T-helper 2 cell treated with Interferon-gamma antibody and Interleukin-4, amounts not matched to agents 100 ng/mL and 5 ng/mL, for 36 hours (primary cell): ENCODE measurements around the gene RGS13. TPM values are rescaled to one million over a fixed set of nuclear protein-coding genes. Genes with fewer than 3 reads are reported as not detected.

Source experiments
- intact Hi-C: fragments of 100-400 bp; cut with micrococcal nuclease; formaldehyde crosslinking; loops from one replicate; pipeline ENCODE4 v1.15.1; 2023
- total RNA-seq: library from RNA; stranded (reverse); gene quantifications from 2 replicates; pipeline ENCODE4 v1.2.3, GENCODE V29; 2022

The RGS13 gene, protein sequence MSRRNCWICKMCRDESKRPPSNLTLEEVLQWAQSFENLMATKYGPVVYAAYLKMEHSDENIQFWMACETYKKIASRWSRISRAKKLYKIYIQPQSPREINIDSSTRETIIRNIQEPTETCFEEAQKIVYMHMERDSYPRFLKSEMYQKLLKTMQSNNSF
- not detected in 2 replicates for total RNA-seq

DNA sequence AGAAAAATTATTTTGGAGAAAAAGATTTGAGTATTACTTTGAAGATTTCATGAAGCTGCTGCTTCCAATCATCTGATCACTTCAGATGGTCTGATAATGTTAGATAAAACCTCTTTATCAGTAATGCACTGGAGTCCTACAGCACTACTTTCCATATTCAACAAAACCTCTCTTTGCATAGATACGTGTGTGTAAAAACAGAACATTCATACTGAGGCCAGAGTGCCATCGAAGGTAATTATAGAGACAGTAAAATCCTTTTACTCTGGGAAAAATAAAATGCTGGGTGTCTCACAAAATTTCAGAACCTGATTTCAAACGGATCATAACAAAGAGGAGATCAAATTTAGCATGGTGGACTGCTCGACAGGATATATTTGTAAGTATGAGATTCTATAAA is at the start of gene RGS13:
TSS of gene RGS13 (plus strand) at position 209 of the 400 bp plus-strand sequence. CDS start 8,188 bp downstream, outside the sequence.
- intact Hi-C loops = no loop called here

- intact Hi-C loops = no loop called here
Measured at GRCh38 chr1:192587386-192588266, 48.3 kb upstream of the RGS13 start.

GRCh38 chr1:192588546-192588945 is 47.4 kb upstream of the RGS13 start:
- intact Hi-C loops = no loop called here

DNA sequence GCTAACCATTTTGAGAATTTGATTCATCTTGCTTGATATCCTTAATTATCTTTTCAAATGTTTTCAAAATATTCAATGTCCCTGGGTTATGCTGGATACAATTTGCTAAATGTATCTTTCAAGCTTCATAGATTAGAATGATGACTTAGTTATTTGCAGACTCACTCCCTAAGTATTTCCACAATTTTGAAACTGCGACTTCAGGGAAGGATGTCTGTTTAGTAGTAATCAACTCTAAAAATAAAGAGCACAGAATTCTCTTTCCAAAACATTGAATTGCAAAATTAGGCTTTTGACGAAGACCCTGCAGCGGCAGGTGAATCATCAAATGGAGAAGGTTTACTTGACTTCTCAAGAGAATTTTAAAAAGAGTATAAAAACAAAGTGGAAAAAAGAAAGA is 46.1 kb upstream of the RGS13 start:
- intact Hi-C loops = no loop called here

- intact Hi-C loops = no loop called here
Measured at GRCh38 chr1:192592517-192592916, 43.4 kb upstream of the RGS13 start.

DNA sequence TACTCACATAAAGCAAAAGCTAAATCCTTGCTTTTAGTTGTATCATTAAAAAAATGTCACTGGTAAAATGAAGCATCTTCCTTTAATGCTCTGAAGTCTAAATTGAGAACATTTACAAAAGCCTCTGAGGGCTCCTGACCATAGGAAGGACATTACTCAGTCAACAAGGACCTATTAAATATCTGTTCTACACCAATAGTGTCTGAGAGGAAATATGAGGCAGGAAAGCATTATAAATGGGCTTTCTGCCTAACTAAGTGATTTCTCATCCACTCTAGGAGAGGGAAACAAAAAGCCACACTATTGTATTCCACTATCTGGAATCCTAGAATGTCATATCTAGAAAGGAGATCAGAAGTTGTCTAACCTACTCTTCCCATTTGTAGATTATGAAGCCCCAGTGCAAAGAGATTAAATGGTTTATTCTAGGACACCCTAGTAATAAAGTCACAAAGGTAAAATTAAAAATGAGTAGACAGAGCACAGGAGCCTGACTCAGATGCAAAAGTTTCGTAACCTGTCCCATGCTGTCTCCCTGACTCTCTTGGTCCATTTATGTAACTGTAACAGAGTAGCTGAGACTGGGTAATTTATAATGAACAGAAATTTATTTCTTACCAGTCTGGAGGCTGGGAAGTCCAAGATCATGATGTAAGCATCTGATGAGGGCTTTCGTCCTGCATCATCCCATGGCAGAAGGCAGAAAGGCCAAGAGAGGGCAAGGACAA is 42.8 kb upstream of the RGS13 start:
- intact Hi-C loops = no loop called here

- intact Hi-C loops = loop anchor here (2.0 kb wide), 1 partner anchor 14 kb away; no protein-coding TSS in a partner anchor
Measured at GRCh38 chr1:192595299-192595698, 40.6 kb upstream of the RGS13 start.

- intact Hi-C loops = no loop called here
Measured at GRCh38 chr1:192598589-192598988, 37.4 kb upstream of the RGS13 start.

DNA sequence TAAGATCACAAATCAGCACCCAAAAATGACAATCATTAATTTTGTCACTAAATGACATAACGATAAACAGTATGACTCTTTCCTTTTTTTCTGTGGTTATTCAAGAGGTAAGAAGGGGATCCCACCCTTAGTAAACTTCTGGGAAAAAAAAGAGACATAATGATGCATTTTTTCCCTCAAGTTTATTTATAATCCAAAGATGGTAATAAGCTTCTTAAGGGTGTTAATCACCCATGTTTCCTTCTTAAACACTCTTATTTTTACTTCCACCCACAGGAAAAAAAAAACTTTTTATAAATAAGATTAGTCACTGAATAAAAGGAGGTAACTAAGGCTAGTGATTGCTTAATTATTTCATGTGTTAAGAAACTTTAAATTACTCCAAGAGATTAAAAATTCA is 35.7 kb upstream of the RGS13 start:
- intact Hi-C loops = no loop called here

- intact Hi-C loops = no loop called here
Measured at GRCh38 chr1:192601143-192601542, 34.8 kb upstream of the RGS13 start.

DNA sequence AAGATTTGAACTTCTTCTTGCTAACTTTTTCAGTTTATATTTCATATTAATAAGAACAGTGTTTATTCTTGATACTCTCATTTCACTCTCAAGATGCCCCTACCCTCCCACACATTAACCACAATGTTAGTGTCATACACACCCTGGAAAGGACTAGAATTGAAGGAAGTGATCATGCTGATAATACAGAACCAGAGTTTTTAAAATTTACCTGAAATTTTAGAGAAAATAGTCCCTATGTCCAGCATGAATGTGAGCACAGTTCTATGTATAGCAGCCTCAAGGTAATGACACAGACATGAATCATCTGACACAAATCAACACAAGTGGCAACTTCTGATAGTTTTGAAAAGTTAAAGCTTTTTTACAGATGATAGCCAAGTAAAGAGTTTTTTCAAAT is 34.4 kb upstream of the RGS13 start:
- intact Hi-C loops = no loop called here

- intact Hi-C loops = no loop called here
Measured at GRCh38 chr1:192602757-192603156, 33.2 kb upstream of the RGS13 start.

DNA sequence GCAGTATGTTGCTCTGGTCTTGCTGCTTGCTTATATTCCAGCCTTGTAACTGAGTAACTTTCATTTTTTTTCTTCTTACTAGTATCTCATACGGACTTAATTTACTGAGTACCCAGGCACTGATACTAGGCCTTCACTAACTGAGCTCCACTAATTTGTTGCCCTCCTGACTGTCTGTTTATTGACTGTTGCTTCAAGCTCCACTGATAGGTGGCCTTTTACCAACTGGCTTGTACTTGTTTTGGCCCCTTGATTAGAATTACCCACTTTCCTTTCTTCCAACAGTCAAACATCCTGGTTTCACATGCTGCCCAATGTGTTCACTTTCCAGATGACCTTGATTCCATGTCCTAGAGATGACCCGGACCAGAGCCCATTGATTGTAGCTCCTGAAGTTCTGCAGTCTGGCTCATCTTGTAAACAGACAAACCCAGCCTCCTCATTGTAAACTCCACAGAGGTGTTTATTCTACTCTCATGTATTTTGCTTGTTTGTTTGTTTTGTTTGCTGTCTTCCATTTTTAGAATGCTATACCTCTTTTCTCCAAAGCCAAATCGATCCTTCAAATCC is 32.6 kb upstream of the RGS13 start:
- intact Hi-C loops = no loop called here

GRCh38 chr1:192604979-192605620 is 30.8 kb upstream of the RGS13 start:
- intact Hi-C loops = no loop called here

DNA sequence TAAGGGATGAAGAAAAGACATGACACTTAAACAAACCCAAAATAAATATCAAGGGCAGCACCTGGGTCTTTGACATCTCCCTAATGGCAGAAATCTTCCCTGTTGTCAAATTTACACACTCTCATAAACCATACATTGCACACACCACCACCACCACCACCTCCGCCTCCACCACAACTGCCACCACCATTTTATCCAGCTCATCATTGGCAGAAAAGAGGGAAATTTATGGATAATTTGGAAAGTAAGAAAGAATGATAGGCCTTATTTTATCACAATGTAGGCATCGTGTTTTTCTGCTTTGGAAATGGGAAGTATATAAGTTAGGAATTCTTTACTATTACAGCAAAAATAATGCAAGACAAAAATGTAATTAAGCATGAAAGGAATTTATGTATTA is 27.3 kb upstream of the RGS13 start:
- intact Hi-C loops = loop anchor here (1.0 kb wide), 5 partner anchors 28 to 200 kb away; partner anchors contain the start of gene RGS1

GRCh38 chr1:192609110-192610079 is 26.6 kb upstream of the RGS13 start:
- intact Hi-C loops = loop anchor here (1.0 to 10.0 kb wide), 7 partner anchors 29 to 405 kb away; partner anchors contain the start of gene RGS1

DNA sequence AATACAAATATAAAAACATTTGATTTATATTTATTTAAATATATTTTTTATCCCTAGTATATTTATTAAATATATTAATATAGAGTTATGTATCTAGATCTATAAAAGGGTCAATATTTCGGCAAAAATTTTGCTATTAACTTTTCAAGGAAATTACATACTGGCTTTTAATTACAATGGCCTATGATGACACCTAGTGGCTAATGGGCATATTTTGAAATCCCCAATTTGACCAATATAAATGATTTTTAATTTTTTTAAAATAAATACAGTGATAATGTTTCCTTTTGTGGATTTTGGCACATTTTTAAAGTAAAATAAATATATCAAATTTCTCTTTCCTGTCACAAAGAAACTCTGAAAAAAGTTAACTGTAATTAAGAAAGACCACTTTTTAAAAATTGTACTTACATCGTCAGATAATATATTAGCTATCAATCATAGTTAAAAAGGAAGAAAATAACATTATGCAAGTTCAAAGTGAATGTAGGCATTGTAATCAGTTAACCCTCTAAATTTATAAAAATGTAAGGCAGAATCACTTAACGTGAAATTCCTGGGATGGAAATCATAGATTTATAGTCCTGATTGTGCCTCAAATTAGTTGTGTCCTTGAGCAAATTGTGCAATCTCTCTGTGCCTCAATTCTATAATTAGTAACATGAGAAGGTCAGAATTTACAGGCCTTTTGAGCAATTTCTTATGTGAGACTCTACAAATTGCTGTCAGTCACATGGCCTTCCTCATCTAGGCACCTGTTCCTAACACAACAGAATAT is 25.6 kb upstream of the RGS13 start:
- intact Hi-C loops = loop anchor here (1.0 to 10.0 kb wide), 2 partner anchors 136 to 404 kb away; no protein-coding TSS in a partner anchor

DNA sequence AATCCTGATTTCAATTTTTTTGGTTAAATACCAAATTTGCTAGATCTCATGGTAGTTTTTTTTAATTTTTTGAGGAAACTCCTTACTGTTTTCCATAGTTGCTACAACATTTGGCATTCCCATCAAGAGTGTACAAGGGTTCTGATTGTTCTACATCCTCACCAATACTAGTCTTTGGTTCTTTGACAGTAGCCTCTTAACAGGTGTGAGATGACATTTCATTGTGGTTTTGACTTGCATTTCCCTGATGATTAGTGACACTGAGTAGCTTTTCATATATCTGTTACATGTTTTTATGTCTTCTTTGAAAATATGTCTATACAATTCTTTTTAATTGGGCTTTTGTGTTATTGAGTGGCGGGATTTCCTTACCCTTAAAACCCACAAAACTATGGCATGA is 20.9 kb upstream of the RGS13 start:
- intact Hi-C loops = loop anchor here (10.0 kb wide), 1 partner anchor 400 kb away; no protein-coding TSS in a partner anchor

- intact Hi-C loops = no loop called here
Measured at GRCh38 chr1:192620071-192620635, 15.8 kb upstream of the RGS13 start.
